Activated naive CD4-positive, alpha-beta T cell treated with anti-CD3 and anti-CD28 coated beads, Interleukin-2, amount 10 ng/mL, durations not matched to agents 7 days and 5 days (primary cell): ENCODE results near the gene PXDN.

Experiments
- CTCF ChIA-PET: fragments of 350-600 bp; sonication (Branson Sonifier 250); formaldehyde crosslinking; loops from one replicate; lab custom pipeline; 2021; ENCODE audit warnings: antibody characterized with exemption; lab: Charles Lee
- DNase-seq: peaks from one replicate; pipeline ENCODE4 v3.0.0-alpha.2; 2020
- H3K27ac Mint-ChIP-seq: one replicate; pipeline ENCODE4 v1.8.0; 2021; ENCODE audit warnings: mild to moderate bottlenecking, moderate library complexity, mixed read lengths
- H3K27me3 Mint-ChIP-seq: one replicate; pipeline ENCODE4 v1.8.0; 2021; ENCODE audit warnings: mild to moderate bottlenecking, mixed read lengths
- H3K36me3 Mint-ChIP-seq: one replicate; pipeline ENCODE4 v1.8.0; 2021; ENCODE audit warnings: mixed read lengths
- H3K4me1 Mint-ChIP-seq: one replicate; pipeline ENCODE4 v1.8.0; 2021; ENCODE audit warnings: mixed read lengths
- H3K4me3 Mint-ChIP-seq: one replicate; pipeline ENCODE4 v1.8.0; 2021; ENCODE audit warnings: mild to moderate bottlenecking, moderate library complexity, mixed read lengths
- H3K9me3 Mint-ChIP-seq: one replicate; pipeline ENCODE4 v1.8.0; 2021; ENCODE audit warnings: mixed read lengths

PXDN gene

DNA sequence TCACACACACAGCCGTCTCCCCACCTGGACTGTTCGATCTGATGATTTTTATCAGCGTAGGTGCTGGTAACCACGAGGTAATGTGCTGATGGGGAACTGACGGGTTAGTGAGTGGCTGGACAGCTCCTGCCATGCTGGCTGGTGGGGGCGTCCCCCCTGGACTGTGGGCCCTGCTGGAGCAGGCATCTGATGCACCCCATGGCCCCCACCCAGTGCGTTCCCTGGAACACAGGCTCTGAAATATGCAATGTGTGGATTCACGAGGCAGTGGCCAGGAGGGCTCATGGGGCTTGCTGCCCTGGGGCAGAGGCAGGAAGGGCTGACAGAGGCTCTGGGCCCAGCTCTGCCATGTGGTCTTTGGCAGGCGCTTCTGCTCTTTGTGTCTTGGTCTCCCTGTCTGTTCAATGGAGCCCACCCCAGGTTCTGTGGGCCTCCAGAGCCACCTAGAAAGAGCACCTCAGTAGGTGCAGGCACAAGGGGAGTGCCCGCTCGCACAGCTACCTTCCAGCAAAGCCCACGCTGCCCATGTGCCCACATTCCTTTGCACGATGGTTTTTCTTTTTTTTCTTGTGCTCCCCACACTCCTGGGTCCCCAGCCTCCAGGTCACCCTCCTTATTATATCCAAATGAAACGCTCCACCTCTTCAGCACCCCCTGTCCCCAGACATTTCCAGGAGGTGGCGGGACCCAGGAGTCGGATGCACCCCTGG, 10.3 kb upstream of the PXDN start:
- no peaks in the 10 kb centered on the region for H3K36me3 Mint-ChIP-seq
- H3K4me1 Mint-ChIP-seq: no peaks in the 10 kb centered on the region

DNA sequence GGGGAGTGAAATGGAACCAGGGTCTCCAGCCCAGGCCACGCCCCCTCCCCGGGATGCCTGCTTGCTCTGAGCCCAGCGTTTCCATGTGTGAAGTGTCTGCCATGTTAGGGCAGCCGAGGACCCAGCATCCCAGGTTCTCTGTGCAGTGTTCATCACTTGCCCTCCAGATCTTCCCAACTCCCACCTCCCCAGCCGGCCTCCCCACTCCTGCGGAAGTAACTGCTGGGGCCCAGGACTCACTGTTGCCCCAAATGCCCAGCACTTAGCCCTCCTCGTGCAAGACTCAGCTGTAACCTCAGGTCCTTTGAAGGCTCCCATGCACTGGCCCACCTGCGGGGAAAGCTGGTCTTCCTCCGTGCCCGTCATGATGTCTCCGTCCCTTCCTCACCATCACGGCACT, 9.7 kb upstream of the PXDN start:
- H3K36me3 Mint-ChIP-seq: no peaks in the 10 kb centered on the region
- H3K27me3 Mint-ChIP-seq: peaks cover 3% of the 10 kb centered on the region
- peaks cover 12% of the 10 kb centered on the region for H3K9me3 Mint-ChIP-seq
- H3K4me1 Mint-ChIP-seq: no peaks in the 10 kb centered on the region
- CTCF ChIA-PET: interaction anchor here (1.2 to 1.5 kb wide), 2 partner anchors 14 to 205 kb away, joined by 3 read pairs; no protein-coding TSS in a partner anchor
- no peak overlapping the region for H3K4me3 Mint-ChIP-seq
- DNase-seq: no peak
- H3K27ac Mint-ChIP-seq: no peak overlapping the region

More for the DNA sequence above, 10.3 kb upstream of the PXDN start:
- peaks cover 12% of the 10 kb centered on the region for H3K9me3 Mint-ChIP-seq
- DNase-seq: no peak
- no peak overlapping the region for H3K4me3 Mint-ChIP-seq
- H3K27me3 Mint-ChIP-seq: peaks cover 3% of the 10 kb centered on the region
- CTCF ChIA-PET: interaction anchor here (1.5 to 1.7 kb wide), 2 partner anchors 15 to 206 kb away, joined by 3 to 5 read pairs; no protein-coding TSS in a partner anchor
- H3K27ac Mint-ChIP-seq: no peak overlapping the region

DNA sequence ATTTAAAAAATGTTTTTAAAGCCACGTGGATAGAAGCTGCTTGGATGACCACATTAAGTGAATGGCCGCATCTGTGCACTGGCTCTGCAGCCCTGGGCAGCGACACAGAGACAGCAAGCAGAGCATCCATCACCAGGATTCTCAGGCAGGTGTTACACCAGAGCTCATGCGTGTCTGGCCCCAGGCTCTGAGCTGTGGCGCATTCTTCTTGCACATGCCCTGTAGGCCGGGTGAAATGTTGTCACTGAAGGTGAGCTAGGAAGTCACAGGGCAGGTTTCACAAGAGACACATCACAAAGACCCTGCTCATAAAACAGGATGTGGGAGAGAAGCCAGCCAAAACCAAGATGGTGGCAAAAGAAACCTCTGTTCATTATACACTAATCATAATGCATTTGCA, 8.4 kb upstream of the PXDN start:
- Mint-ChIP-seq H3K27ac (no peak overlapping the region), H3K4me3 (no peak overlapping the region), H3K4me1 (no peaks in the 10 kb centered on the region), H3K36me3 (no peaks in the 10 kb centered on the region), H3K27me3 (peaks cover 3% of the 10 kb centered on the region), H3K9me3 (peaks cover 12% of the 10 kb centered on the region)
- CTCF ChIA-PET: interaction anchor here (1.2 kb wide), 1 partner anchor 15 kb away, joined by 3 read pairs; no protein-coding TSS in a partner anchor
- no peak for DNase-seq

DNA sequence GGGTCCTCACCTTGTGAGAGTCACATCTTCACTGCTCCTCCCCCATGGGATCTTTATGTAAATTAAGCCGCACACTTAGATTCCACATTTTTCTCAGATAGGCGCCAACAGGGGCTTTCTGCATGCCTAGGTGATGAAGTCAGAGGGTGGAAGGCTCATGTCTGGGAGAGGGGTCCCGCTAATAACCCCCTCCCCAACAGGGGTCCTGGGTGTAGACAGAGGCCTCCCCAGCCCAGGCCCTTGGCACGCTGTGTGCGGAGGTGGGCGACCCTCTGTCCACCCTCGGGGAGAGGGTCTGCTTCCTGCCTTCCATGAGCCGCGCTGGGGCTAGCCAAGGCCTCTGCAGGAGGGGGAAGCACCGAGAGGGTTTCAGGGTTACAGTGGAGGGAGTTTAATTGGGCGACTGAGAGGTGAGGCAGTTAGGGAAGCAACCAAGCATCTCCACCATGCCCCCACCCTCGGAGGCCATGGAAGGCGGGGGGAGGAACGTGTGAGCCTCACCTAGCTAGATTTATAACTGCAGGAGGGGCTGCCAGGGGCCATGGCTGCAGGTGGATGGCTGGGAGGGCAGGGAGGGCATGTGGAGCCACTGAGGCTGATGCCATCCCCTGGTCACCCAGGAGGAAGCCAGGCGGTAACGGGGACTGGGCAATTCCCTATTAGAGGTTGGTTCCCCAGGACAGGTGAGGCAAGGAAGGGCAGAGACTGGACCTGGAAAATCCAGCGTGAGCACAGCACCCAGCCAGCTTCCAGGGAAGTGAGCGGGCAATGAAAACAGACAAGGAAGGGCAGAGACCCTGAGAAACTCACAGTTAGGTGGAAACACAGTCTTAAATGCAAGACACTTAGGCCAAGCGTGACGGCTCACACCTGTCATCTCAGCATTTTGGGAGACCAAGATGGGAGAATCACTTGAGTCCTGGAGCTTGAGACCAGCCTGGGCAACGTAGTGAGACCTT, 7.7 kb upstream of the PXDN start:
- no peak for DNase-seq
- no peak overlapping the region for H3K27ac Mint-ChIP-seq
- no peak overlapping the region for H3K4me3 Mint-ChIP-seq
- H3K9me3 Mint-ChIP-seq: peaks cover 12% of the 10 kb centered on the region
- no peaks in the 10 kb centered on the region for H3K36me3 Mint-ChIP-seq
- CTCF ChIA-PET: interaction anchor here (1.2 kb wide), 1 partner anchor 24 kb away, joined by 3 read pairs; no protein-coding TSS in a partner anchor
- H3K4me1 Mint-ChIP-seq: no peaks in the 10 kb centered on the region
- peaks cover 10% of the 10 kb centered on the region for H3K27me3 Mint-ChIP-seq

DNA sequence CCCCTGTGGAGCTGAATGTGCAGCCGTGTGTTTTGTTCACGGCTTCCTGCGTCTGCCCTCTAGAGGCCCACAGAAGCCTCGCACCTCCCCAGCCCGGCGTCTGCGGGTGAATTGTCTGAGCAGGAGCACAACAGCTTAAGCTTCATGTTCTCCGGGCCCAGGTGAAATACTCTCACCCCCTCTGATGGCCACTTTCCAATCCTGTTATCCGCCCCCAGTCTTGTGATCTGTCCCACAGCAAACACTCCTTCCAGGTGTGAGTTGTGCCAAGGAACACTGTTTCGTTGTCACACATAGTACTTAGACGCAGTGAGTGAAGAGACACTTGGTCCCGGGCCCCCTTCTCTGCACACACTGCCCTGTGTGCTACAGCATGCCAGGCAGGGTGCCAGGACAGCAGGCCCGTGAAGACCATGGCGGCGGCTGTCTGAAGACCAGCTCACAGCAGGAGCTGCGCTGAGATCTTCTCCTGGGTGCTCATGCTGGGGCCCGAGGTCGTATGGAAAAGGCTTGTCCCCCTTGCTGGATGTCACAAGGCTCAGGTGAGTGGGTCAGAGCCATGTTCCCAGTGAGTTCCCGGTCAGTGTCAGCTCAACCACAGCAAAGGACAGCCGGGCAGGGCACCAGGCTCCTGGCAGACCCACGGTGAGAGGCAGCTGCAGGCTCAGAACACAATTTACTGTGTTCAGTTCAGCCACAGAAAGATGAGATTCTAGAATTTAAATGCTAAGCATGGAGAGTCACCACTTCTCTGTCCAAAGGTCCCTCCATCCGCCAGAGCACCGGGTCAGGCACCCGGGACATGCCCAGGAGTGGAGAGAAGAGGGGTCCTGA, 6.8 kb upstream of the PXDN start:
- CTCF ChIA-PET: interaction anchor here (0.7 to 1.3 kb wide), 7 partner anchors 7 to 65 kb away, joined by 3 to 9 read pairs (median 3); no protein-coding TSS in a partner anchor
- Mint-ChIP-seq H3K9me3 (peaks cover 9% of the 10 kb centered on the region), H3K27me3 (peaks cover 19% of the 10 kb centered on the region), H3K4me1 (no peaks in the 10 kb centered on the region), H3K4me3 (no peak overlapping the region), H3K36me3 (no peaks in the 10 kb centered on the region), H3K27ac (no peak overlapping the region)
- peak; percentile 40 for DNase-seq

GRCh38 chr2:1750270-1750932, 6.1 kb upstream of the PXDN start:
- Mint-ChIP-seq H3K27me3 (peaks cover 27% of the 10 kb centered on the region), H3K9me3 (peaks cover 8% of the 10 kb centered on the region), H3K4me3 (no peak overlapping the region), H3K4me1 (no peaks in the 10 kb centered on the region), H3K27ac (no peak overlapping the region), H3K36me3 (no peaks in the 10 kb centered on the region)
- DNase-seq: no peak
- CTCF ChIA-PET: interaction anchor here (0.7 to 1.3 kb wide), 7 partner anchors 8 to 66 kb away, joined by 3 to 9 read pairs (median 3); no protein-coding TSS in a partner anchor

DNA sequence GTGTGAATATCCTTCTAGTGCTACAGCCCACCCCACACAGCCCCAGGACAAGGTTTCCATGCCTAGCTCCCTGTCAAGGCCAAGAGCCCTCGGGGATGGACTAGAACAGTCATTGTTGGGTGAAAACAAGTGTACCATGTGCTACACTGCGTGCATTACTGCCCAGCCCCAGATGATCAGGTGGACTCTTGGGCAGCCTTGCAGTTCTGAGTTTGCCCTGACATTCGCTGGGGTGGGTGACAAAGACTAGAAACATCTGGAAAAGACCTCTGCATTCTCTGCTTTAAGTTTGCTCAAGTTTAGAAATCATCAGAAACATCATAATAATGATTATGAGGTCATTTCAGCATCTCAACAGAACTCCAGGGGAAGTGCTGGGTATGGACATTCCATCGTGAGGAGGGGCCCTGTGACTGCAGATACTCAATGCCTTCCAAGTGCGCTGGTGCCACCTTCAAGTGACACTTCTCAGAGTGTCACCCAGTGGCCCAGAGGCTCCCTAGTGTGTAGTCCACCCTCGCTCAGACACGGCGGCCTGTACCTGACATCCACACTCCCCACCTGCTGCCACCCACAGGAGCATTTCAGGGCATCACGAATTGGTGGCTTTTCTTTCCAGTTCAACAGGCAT, 5.3 kb upstream of the PXDN start:
- Mint-ChIP-seq H3K4me1 (peaks cover 3% of the 10 kb centered on the region), H3K4me3 (no peak overlapping the region), H3K27me3 (peaks cover 35% of the 10 kb centered on the region), H3K9me3 (peaks cover 1% of the 10 kb centered on the region), H3K36me3 (no peaks in the 10 kb centered on the region), H3K27ac (no peak overlapping the region)
- CTCF ChIA-PET: no interaction called here
- DNase-seq: no peak

- CTCF ChIA-PET: interaction anchor here (0.7 kb wide), 1 partner anchor 21 kb away, joined by 3 read pairs; no protein-coding TSS in a partner anchor
- Mint-ChIP-seq H3K4me1 (peaks cover 3% of the 10 kb centered on the region), H3K4me3 (no peak overlapping the region), H3K27ac (no peak overlapping the region), H3K9me3 (peaks cover 1% of the 10 kb centered on the region), H3K36me3 (no peaks in the 10 kb centered on the region), H3K27me3 (peaks cover 40% of the 10 kb centered on the region)
- DNase-seq: no peak
Measured at GRCh38 chr2:1748741-1749488, 4.6 kb upstream of the PXDN start.

GRCh38 chr2:1748176-1748740, 3.9 kb upstream of the PXDN start:
- no peaks in the 10 kb centered on the region for H3K36me3 Mint-ChIP-seq
- DNase-seq: no peak
- H3K27me3 Mint-ChIP-seq: peaks cover 44% of the 10 kb centered on the region
- H3K4me3 Mint-ChIP-seq: no peak overlapping the region
- H3K27ac Mint-ChIP-seq: no peak overlapping the region
- H3K9me3 Mint-ChIP-seq: peaks cover 1% of the 10 kb centered on the region
- CTCF ChIA-PET: interaction anchor here (0.7 kb wide), 1 partner anchor 20 kb away, joined by 3 read pairs; no protein-coding TSS in a partner anchor
- H3K4me1 Mint-ChIP-seq: peaks cover 3% of the 10 kb centered on the region

- CTCF ChIA-PET: no interaction called here
- no peaks in the 10 kb centered on the region for H3K36me3 Mint-ChIP-seq
- H3K4me3 Mint-ChIP-seq: no peak overlapping the region
- peaks cover 3% of the 10 kb centered on the region for H3K4me1 Mint-ChIP-seq
- peaks cover 54% of the 10 kb centered on the region for H3K27me3 Mint-ChIP-seq
- H3K27ac Mint-ChIP-seq: no peak overlapping the region
- H3K9me3 Mint-ChIP-seq: no peaks in the 10 kb centered on the region
- no peak for DNase-seq
Measured at GRCh38 chr2:1747065-1747941, 3.0 kb upstream of the PXDN start.
